Neural cell (in vitro differentiated cells): ENCODE data around the gene ZNF148. TPM values are rescaled to one million over a fixed set of nuclear protein-coding genes. Genes with fewer than 3 reads are reported as not detected.

Experiments used
- H2AFZ ChIP-seq: fragments of 200-600, 300-800 bp; sonication (generic), shearing (Covaris generic); 2 replicates; pipeline ENCODE4 v1.6.0; 2014; ENCODE audit warnings: low read depth, mild to moderate bottlenecking, antibody characterized with exemption, low read length, moderate library complexity
- H3F3A ChIP-seq: fragments of 200-600 bp; shearing (Covaris generic); 2 replicates; pipeline ENCODE4 v1.6.1; 2016; ENCODE audit warnings: mild to moderate bottlenecking, moderate library complexity, mixed read lengths, antibody characterized with exemption, low read length; ENCODE audit not compliant: insufficient read depth, poor library complexity, severe bottlenecking
- H3K27ac ChIP-seq: fragments of 200-600, 300-800 bp; sonication (generic), shearing (Covaris generic); 2 replicates; pipeline ENCODE4 v1.5.1; 2014; ENCODE audit warnings: mild to moderate bottlenecking, low read length, moderate library complexity
- H3K27me3 ChIP-seq: fragments of 300-800, 200-600 bp; sonication (generic), shearing (Covaris generic); 2 replicates; pipeline ENCODE4 v1.6.0; 2014; ENCODE audit warnings: mild to moderate bottlenecking, low read depth, low read length, moderate library complexity; ENCODE audit not compliant: insufficient read depth
- H3K36me3 ChIP-seq: fragments of 300-800, 200-600 bp; sonication (generic), shearing (Covaris generic); 2 replicates; pipeline ENCODE4 v1.5.1; 2014; ENCODE audit warnings: mild to moderate bottlenecking, antibody characterized with exemption, low read length, moderate library complexity; ENCODE audit not compliant: insufficient read depth
- H3K4me2 ChIP-seq: fragments of 300-800, 200-600 bp; sonication (generic), shearing (Covaris generic); 2 replicates; pipeline ENCODE4 v1.6.0; 2014; ENCODE audit warnings: mild to moderate bottlenecking, low read length
- H3K4me3 ChIP-seq: fragments of 300-800, 200-600 bp; sonication (generic), shearing (Covaris generic); 2 replicates; pipeline ENCODE4 v1.5.1; 2014; ENCODE audit warnings: mild to moderate bottlenecking, low read length, moderate library complexity
- H3K79me2 ChIP-seq: fragments of 200-600 bp; shearing (Covaris generic); replicated peaks from 2 replicates; pipeline ENCODE4 v1.6.0; 2014; ENCODE audit warnings: mild to moderate bottlenecking, low read length, moderate library complexity; ENCODE audit not compliant: insufficient read depth
- H3K9ac ChIP-seq: fragments of 300-800, 200-600 bp; sonication (generic), shearing (Covaris generic); 2 replicates; pipeline ENCODE4 v1.6.1; 2016; ENCODE audit warnings: mild to moderate bottlenecking, low read length, mixed read lengths
- H3K9me2 ChIP-seq: fragments of 200-600 bp; shearing (Covaris generic); 2 replicates; pipeline ENCODE4 v1.6.1; 2016; ENCODE audit warnings: mild to moderate bottlenecking, low read length, mixed read lengths; ENCODE audit not compliant: insufficient read depth
- H3K9me3 ChIP-seq: fragments of 200-600, 300-800 bp; sonication (generic), shearing (Covaris generic); 2 replicates; pipeline ENCODE4 v1.6.1; 2016; ENCODE audit warnings: mild to moderate bottlenecking, mixed run types, low read length, moderate library complexity, mixed read lengths
- H4K20me1 ChIP-seq: fragments of 200-600 bp; shearing (Covaris generic); 2 replicates; pipeline ENCODE4 v1.6.1; 2016; ENCODE audit warnings: mild to moderate bottlenecking, mixed run types; ENCODE audit not compliant: insufficient read depth
- CTCF ChIP-seq: fragments of 450-650 bp; IDR thresholded peaks from 2 replicates; pipeline ENCODE4 v1.5.1; 2014; ENCODE audit warnings: antibody characterized with exemption, mild to moderate bottlenecking, moderate library complexity; ENCODE audit not compliant: poor library complexity, severe bottlenecking
- EP300 ChIP-seq: fragments of 450-650 bp; conservative IDR thresholded peaks from 2 replicates; pipeline ENCODE4 v1.6.1; 2014; ENCODE audit warnings: antibody characterized with exemption, mild to moderate bottlenecking, moderate library complexity; ENCODE audit not compliant: poor library complexity, severe bottlenecking
- EZH2 ChIP-seq: fragments of 200-600, 300-800 bp; shearing (Covaris generic), sonication (generic); IDR thresholded peaks from 2 replicates; pipeline ENCODE4 v1.6.1; 2014; ENCODE audit warnings: antibody characterized with exemption, low read length, borderline replicate concordance, mild to moderate bottlenecking; ENCODE audit not compliant: insufficient read depth, poor library complexity, severe bottlenecking
- MXI1 ChIP-seq: fragments of 450-650 bp; conservative IDR thresholded peaks from 2 replicates; pipeline ENCODE4 v1.6.1; 2014; ENCODE audit warnings: antibody characterized with exemption, mild to moderate bottlenecking; ENCODE audit not compliant: poor library complexity, severe bottlenecking
- POLR2AphosphoS5 ChIP-seq: IDR thresholded peaks from 2 replicates; pipeline ENCODE4 v1.6.1; 2012
- RAD21 ChIP-seq: fragments of 450-650 bp; conservative IDR thresholded peaks from 2 replicates; pipeline ENCODE4 v1.6.1; 2014; ENCODE audit warnings: antibody characterized with exemption, mild to moderate bottlenecking, moderate library complexity
- REST ChIP-seq: IDR thresholded peaks from 2 replicates; pipeline ENCODE4 v1.6.1; 2012; ENCODE audit warnings: borderline replicate concordance
- SMC3 ChIP-seq: fragments of 450-650 bp; conservative IDR thresholded peaks from 2 replicates; pipeline ENCODE4 v1.6.1; 2014; ENCODE audit warnings: antibody characterized with exemption, mild to moderate bottlenecking, moderate library complexity; ENCODE audit not compliant: poor library complexity
- TAF1 ChIP-seq: IDR thresholded peaks from 2 replicates; pipeline ENCODE4 v1.6.1; 2012; ENCODE audit warnings: low read depth
- polyA plus RNA-seq: library from polyadenylated mRNA; depleted of rRNA; stranded (reverse); fragments of >200 nt; gene quantifications from 2 replicates; pipeline ENCODE4 v1.2.3, GENCODE V29; 2014

ZNF148 gene
- polyA plus RNA-seq, 1 donor from 2014 or later = 16.9 TPM

- H2AFZ ChIP-seq = no peak overlapping the region
- no peaks in the 10 kb centered on the region for H3K9me3 ChIP-seq
- H3K79me2 ChIP-seq = no peaks in the 10 kb centered on the region
- H3F3A ChIP-seq = no peaks in the 10 kb centered on the region
- no peaks in the 10 kb centered on the region for H4K20me1 ChIP-seq
- H3K9me2 ChIP-seq = no peaks in the 10 kb centered on the region
- no peak overlapping the region for H3K4me2 ChIP-seq
- TF ChIP-seq RAD21 = no peak
- TF ChIP-seq POLR2AphosphoS5 = no peak
- H3K36me3 ChIP-seq = no peaks in the 10 kb centered on the region
- H3K4me3 ChIP-seq = no peak overlapping the region
- no peaks in the 10 kb centered on the region for H3K27me3 ChIP-seq
- no peak overlapping the region for H3K9ac ChIP-seq
- H3K27ac ChIP-seq = no peak overlapping the region
Measured at GRCh38 chr3:125188955-125189354, 186.2 kb downstream of the ZNF148 start.

GRCh38 chr3:125187599-125187910 is 187.6 kb downstream of the ZNF148 start:
- H3K4me3 ChIP-seq = no peak overlapping the region
- no peak overlapping the region for H3K27ac ChIP-seq
- H2AFZ ChIP-seq = no peak overlapping the region
- H3K79me2 ChIP-seq = no peaks in the 10 kb centered on the region
- no peaks in the 10 kb centered on the region for H3K9me3 ChIP-seq
- no peak overlapping the region for H3K9ac ChIP-seq
- no peak overlapping the region for H3K4me2 ChIP-seq
- H3F3A ChIP-seq = no peaks in the 10 kb centered on the region
- no peaks in the 10 kb centered on the region for H3K9me2 ChIP-seq
- H3K36me3 ChIP-seq = no peaks in the 10 kb centered on the region
- no peaks in the 10 kb centered on the region for H3K27me3 ChIP-seq
- H4K20me1 ChIP-seq = no peaks in the 10 kb centered on the region
- TF ChIP-seq REST = no peak
- no peak for TF ChIP-seq RAD21
- no peak for TF ChIP-seq POLR2AphosphoS5
- no peak for TF ChIP-seq EP300
- TF ChIP-seq EZH2 = no peak
- TF ChIP-seq CTCF = no peak
- no peak for TF ChIP-seq TAF1
- no peak for TF ChIP-seq SMC3
- no peak for TF ChIP-seq MXI1
